ENCODE measurements around the gene LYPD5. TPM values are rescaled to one million over a fixed set of nuclear protein-coding genes. Genes with fewer than 3 reads are reported as not detected.

Gene LYPD5
- total RNA-seq, 1 experiment from 2014 or later: 0.46 TPM

DNA sequence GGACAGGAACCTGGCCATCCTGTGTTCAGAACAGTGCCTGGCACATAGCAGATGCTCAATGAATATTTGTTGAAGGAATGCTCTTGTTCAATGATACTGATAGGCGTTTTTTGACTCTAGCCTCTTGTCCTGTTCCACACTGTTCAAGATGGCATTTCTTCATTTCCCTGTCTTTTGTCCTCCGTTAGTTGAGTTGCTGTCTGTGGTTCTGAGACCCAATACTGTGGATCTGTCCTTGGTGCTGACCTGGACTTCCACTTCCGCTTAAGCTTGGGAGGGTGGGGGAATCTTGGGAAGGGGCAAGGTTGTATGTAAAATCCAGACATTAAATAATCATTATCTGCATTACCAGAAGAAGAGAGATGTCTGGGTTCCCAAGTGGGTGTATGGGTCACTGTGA is 13.2 kb downstream of the LYPD5 start (continued):
- TF ChIP-seq IRF2 (CRISPR knock-in tag; IDR thresholded peaks at IDR 0.05; ENCODE audit: borderline replicate concordance, low read depth) (no peak), MAX (CRISPR knock-in tag; IDR thresholded peaks at IDR 0.05) (no peak; the same call in 1 of the 2 replicates), CTCF (IDR thresholded peaks at IDR 0.05) (no peak), JUN (CRISPR knock-in tag; IDR thresholded peaks at IDR 0.05) (peak; percentile 97), ZBTB21 (CRISPR knock-in tag; IDR thresholded peaks at IDR 0.05; ENCODE audit: borderline replicate concordance) (no peak), ESRRA (CRISPR knock-in tag; IDR thresholded peaks at IDR 0.05; ENCODE audit: borderline replicate concordance) (no peak; the same call in 1 of the 2 replicates), E2F4 (CRISPR knock-in tag; IDR thresholded peaks at IDR 0.05; ENCODE audit: borderline replicate concordance, low read depth) (peak; percentile 64; the same call in 1 of the 2 replicates), ATF2 (CRISPR knock-in tag; IDR thresholded peaks at IDR 0.05; ENCODE audit: borderline replicate concordance, low read depth) (no peak), NR1H2 (CRISPR knock-in tag; IDR thresholded peaks at IDR 0.05) (peak; percentile 75; the same call in 1 of the 2 replicates), CREM (CRISPR knock-in tag; IDR thresholded peaks at IDR 0.05) (no peak), PRDM15 (CRISPR knock-in tag; IDR thresholded peaks at IDR 0.05) (no peak; the same call in 1 of the 2 replicates), NFATC4 (CRISPR knock-in tag; IDR thresholded peaks at IDR 0.05) (no peak), GRHL2 (CRISPR knock-in tag; IDR thresholded peaks at IDR 0.05; ENCODE audit: insufficient replicate concordance, severe bottlenecking) (no peak), FOXP1 (CRISPR knock-in tag; IDR thresholded peaks at IDR 0.05; ENCODE audit: borderline replicate concordance) (no peak), ZNF317 (CRISPR knock-in tag; IDR thresholded peaks at IDR 0.05; ENCODE audit: borderline replicate concordance, low read depth) (no peak), RELA (CRISPR knock-in tag; IDR thresholded peaks at IDR 0.05; ENCODE audit: borderline replicate concordance) (no peak), CREB1 (CRISPR knock-in tag; IDR thresholded peaks at IDR 0.05) (peak; percentile 68; the same call in 1 of the 2 replicates), AR (CRISPR knock-in tag; IDR thresholded peaks at IDR 0.05) (no peak), SOX15 (CRISPR knock-in tag; IDR thresholded peaks at IDR 0.05) (no peak), USF1 (CRISPR knock-in tag; IDR thresholded peaks at IDR 0.05) (peak; percentile 78), ZNF671 (CRISPR knock-in tag; IDR thresholded peaks at IDR 0.05) (no peak), ZNF396 (CRISPR knock-in tag; IDR thresholded peaks at IDR 0.05; ENCODE audit: borderline replicate concordance) (no peak), ZNF219 (CRISPR knock-in tag; IDR thresholded peaks at IDR 0.05; ENCODE audit: borderline replicate concordance) (peak; percentile 94; the same call in 1 of the 2 replicates), PRRX2 (CRISPR knock-in tag; IDR thresholded peaks at IDR 0.05) (no peak), ERG (CRISPR knock-in tag; IDR thresholded peaks at IDR 0.05) (no peak)
- TF ChIP-seq, protein P1, sequence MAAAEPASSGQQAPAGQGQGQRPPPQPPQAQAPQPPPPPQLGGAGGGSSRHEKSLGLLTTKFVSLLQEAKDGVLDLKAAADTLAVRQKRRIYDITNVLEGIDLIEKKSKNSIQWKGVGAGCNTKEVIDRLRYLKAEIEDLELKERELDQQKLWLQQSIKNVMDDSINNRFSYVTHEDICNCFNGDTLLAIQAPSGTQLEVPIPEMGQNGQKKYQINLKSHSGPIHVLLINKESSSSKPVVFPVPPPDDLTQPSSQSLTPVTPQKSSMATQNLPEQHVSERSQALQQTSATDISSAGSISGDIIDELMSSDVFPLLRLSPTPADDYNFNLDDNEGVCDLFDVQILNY (CRISPR knock-in tag; IDR thresholded peaks at IDR 0.05): no peak

Data from WTC11 (cell line).